WTC11 (cell line): Measurements from ENCODE around the gene CD44.

ENCODE experiments used
- CTCF ChIP-seq: fragments of 200-600 bp; IDR thresholded peaks from 2 replicates; pipeline ENCODE4 v1.8.0; 2022; ENCODE audit warnings: antibody characterized with exemption
- ESRRA ChIP-seq: sonication (generic); formaldehyde crosslinking; IDR thresholded peaks from 2 replicates; pipeline ENCODE4 v1.8.1; 2022; ENCODE audit warnings: mild to moderate bottlenecking, missing genetic modification reagents, borderline replicate concordance
- FOXJ3 ChIP-seq: sonication (generic); formaldehyde crosslinking; IDR thresholded peaks from 2 replicates; pipeline ENCODE4 v1.9.0; 2021; ENCODE audit warnings: missing genetic modification reagents, mild to moderate bottlenecking, borderline replicate concordance
- SMAD4 ChIP-seq: sonication (generic); formaldehyde crosslinking; IDR thresholded peaks from 2 replicates; pipeline ENCODE4 v1.8.0; 2022; ENCODE audit warnings: mild to moderate bottlenecking, missing genetic modification reagents
- ZNF263 ChIP-seq: sonication (generic); formaldehyde crosslinking; IDR thresholded peaks from 2 replicates; pipeline ENCODE4 v1.8.1; 2022; ENCODE audit warnings: low read depth, mild to moderate bottlenecking, moderate library complexity, missing genetic modification reagents

DNA sequence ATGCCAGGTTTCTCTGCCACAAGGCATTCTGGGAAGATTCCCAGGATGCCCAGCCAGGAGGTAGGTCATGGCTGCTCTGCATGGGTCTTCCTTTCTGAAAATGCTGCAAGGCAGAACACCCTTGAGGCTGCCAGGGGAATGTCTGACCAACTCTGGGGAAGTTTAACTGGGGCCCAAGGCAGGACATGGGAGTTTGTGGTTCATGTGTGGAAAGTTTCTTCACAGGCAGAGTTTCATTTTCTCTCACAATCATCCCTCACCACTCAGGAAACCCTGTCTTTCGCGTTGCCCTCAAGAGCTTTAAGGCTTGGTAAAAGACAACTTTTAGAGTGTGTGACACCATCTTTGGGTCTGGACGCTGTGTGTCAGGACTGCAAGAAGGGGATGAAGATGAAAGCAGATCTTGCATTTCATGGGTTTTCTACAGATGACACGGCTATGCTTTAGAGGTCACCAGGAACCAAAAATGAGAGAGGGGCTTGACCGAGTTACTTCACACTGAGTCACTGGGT lies 133.5 kb downstream of the CD44 start:
- TF ChIP-seq SMAD4 (CRISPR knock-in tag) = no peak
- no peak for TF ChIP-seq CTCF
- no peak for TF ChIP-seq FOXJ3 (CRISPR knock-in tag)
- TF ChIP-seq ZNF263 (CRISPR knock-in tag) = no peak
- no peak for TF ChIP-seq ESRRA (CRISPR knock-in tag)
